Keratinocyte (primary cell): ENCODE results near the gene FEM1B.

Source experiments
- EZH2 ChIP-seq: IDR thresholded peaks from one replicate; pipeline ENCODE4 v1.6.1; 2012; ENCODE audit warnings: inconsistent platforms, mild to moderate bottlenecking, low read length, moderate library complexity
- TF ChIP-seq, protein P1 (sequence below), 3 experiments: IDR thresholded peaks in 1 of 3; conservative IDR thresholded peaks in 1 of 3; optimal IDR thresholded peaks in 1 of 3; 2 replicates in 2 of 3; 3 replicates in 1 of 3; pipeline versions ENCODE3 to v1.5.1; 2011; ENCODE audit warnings: low read length in 3 of 3, mild to moderate bottlenecking in 3 of 3, moderate library complexity in 2 of 3, control low read depth in 1 of 3, inconsistent platforms in 1 of 3; ENCODE audit not compliant: insufficient read depth in 2 of 3; ENCODE audit errors: extremely low read depth in 1 of 3

DNA sequence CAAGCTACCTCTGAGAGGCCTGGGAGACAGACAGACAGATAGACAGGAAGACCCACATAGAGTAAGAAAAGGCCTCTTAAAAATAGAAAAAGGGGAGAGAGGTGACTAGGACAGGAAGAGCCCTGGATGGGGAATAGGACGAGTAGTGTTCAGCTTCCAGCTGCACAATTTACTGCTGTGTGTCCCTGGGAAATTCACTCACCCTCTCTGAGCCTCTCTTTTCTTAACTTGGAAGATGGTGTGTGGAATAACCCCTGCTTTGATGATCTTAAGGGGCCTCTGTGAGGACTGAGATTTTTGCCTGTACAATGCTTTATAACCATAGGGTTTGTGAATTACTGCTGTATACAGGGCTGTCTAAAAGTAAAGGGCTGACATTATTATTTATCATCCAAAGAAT, 37.5 kb downstream of the FEM1B start:
- TF ChIP-seq, protein P1, sequence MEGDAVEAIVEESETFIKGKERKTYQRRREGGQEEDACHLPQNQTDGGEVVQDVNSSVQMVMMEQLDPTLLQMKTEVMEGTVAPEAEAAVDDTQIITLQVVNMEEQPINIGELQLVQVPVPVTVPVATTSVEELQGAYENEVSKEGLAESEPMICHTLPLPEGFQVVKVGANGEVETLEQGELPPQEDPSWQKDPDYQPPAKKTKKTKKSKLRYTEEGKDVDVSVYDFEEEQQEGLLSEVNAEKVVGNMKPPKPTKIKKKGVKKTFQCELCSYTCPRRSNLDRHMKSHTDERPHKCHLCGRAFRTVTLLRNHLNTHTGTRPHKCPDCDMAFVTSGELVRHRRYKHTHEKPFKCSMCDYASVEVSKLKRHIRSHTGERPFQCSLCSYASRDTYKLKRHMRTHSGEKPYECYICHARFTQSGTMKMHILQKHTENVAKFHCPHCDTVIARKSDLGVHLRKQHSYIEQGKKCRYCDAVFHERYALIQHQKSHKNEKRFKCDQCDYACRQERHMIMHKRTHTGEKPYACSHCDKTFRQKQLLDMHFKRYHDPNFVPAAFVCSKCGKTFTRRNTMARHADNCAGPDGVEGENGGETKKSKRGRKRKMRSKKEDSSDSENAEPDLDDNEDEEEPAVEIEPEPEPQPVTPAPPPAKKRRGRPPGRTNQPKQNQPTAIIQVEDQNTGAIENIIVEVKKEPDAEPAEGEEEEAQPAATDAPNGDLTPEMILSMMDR (optimal IDR thresholded peaks at IDR 0.05 in 1 of 3, IDR thresholded peaks at IDR 0.05 in 1 of 3, conservative IDR thresholded peaks at IDR 0.05 in 1 of 3; ENCODE audit: extremely low read depth in 1 of 3, insufficient read depth in 2 of 3, low read length in 3 of 3): no peak
- TF ChIP-seq EZH2: no peak
